ENCODE measurements around the gene CASP7. TPM values are rescaled to one million over a fixed set of nuclear protein-coding genes. Genes with fewer than 3 reads are reported as not detected.

The CASP7 gene
- total RNA-seq, 2 experiments from 2014 or later: 14.6 to 16.4 TPM

GRCh38 chr10:113680190-113681111, 739 bp downstream of the CASP7 start:
- peaks cover 42% of the 10 kb centered on the region for H3K4me1 Mint-ChIP-seq
- ATAC-seq: peak; percentile 22
- peak overlapping the region; percentile 82 for H3K27ac Mint-ChIP-seq
- ChIA-PET CTCF (interaction anchor here (0.6 to 1.9 kb wide), 6 partner anchors 11 to 465 kb away, joined by 3 to 6 read pairs (median 3); no protein-coding TSS in a partner anchor), POLR2A (interaction anchor here (1.5 kb wide), 1 partner anchor 494 kb away, joined by 3 read pairs; the partner anchor contains the start of gene CCDC186)
- intact Hi-C loops (cut with DNase I, micrococcal nuclease): loop anchor here (2.0 to 10.0 kb wide), 9 partner anchors 172 to 1254 kb away; partner anchors contain the start of genes CCDC186 (in 1 of the 2), DCLRE1A (in 1 of the 2), NHLRC2 (in 1 of the 2) and TRUB1 (in 1 of the 2)
- peaks cover 29% of the 10 kb centered on the region for H3K36me3 Mint-ChIP-seq (ENCODE audit: low read depth)
- peak; percentile 52 for DNase-seq
- no peaks in the 10 kb centered on the region for H3K27me3 Mint-ChIP-seq
- H3K4me3 Mint-ChIP-seq: peak overlapping the region; percentile 80
- peaks cover 13% of the 10 kb centered on the region for H3K9me3 Mint-ChIP-seq (ENCODE audit: low read depth)

DNA sequence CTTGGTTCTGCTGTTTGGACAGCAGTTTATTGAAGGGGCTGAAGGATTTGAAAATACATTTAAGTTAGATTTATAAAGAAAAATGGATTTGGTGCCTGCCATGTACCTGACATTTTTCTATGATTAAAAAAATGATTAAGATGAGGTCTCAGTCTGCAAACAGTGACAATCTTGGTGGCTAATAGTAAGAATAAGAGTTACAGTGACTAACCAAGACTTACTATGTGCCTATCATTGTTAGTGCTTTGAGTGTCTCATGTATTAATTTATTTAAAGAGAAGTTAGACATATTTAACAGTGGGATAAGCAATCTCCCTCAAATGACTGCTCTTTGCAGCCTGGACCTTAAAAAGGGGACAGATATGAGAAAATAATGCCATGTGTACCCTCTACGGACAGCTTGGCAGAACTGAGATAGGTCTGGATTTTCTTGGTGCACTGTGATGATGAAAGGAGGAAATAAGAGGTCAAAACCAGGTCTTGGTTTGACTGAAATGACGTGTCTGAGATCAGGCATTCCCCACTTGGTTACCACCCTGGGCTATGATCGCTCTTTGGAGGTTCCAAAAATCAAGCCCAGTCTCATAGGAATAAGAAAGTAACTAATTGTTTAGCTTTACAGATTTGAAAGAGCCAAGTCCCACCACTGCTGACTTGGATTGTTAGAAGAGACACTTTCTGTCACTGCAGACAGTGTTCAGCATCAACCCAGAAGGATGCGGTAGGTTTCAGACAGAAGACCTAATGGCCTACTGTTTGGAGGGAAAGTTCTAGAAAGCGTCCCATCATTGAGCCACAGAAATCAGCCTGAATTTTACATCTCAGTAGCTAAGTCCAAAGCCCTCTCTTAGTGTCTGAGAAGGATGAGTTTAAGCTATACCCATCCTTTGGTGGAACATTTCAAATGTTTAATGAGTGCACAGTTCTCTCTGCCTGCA, 2.1 kb downstream of the CASP7 start:
- POLR2A ChIA-PET: interaction anchor here (0.8 kb wide), 1 partner anchor 369 kb away, joined by 3 read pairs; no protein-coding TSS in a partner anchor
- peak overlapping the region; percentile 80 for H3K4me3 Mint-ChIP-seq
- H3K9me3 Mint-ChIP-seq (ENCODE audit: low read depth): peaks cover 19% of the 10 kb centered on the region
- intact Hi-C loops (cut with DNase I, micrococcal nuclease): loop anchor here (2.0 to 10.0 kb wide), 9 partner anchors 170 to 1253 kb away; partner anchors contain the start of genes CCDC186 (in 1 of the 2), DCLRE1A (in 1 of the 2), NHLRC2 (in 1 of the 2) and TRUB1 (in 1 of the 2)
- H3K36me3 Mint-ChIP-seq (ENCODE audit: low read depth): peaks cover 35% of the 10 kb centered on the region
- H3K27me3 Mint-ChIP-seq: no peaks in the 10 kb centered on the region
- H3K27ac Mint-ChIP-seq: peak overlapping the region; percentile 82
- CTCF ChIA-PET: interaction anchor here (1.0 to 1.4 kb wide), 2 partner anchors 9 to 23 kb away, joined by 3 read pairs; no protein-coding TSS in a partner anchor
- ATAC-seq (peak; percentile 54), DNase-seq (peak; percentile 60)
- H3K4me1 Mint-ChIP-seq: peaks cover 42% of the 10 kb centered on the region

- Mint-ChIP-seq H3K9me3 (ENCODE audit: low read depth) (peaks cover 29% of the 10 kb centered on the region), H3K4me1 (peaks cover 45% of the 10 kb centered on the region), H3K36me3 (ENCODE audit: low read depth) (peaks cover 46% of the 10 kb centered on the region), H3K4me3 (no peak overlapping the region), H3K27me3 (no peaks in the 10 kb centered on the region), H3K27ac (no peak overlapping the region)
- DNase-seq (no peak), ATAC-seq (no peak)
- CTCF ChIA-PET: interaction anchor here (0.7 kb wide), 2 partner anchors 82 to 1602 kb away, joined by 3 to 4 read pairs; no protein-coding TSS in a partner anchor
- POLR2A ChIA-PET: no interaction called here
- intact Hi-C loops (cut with DNase I, micrococcal nuclease): loop anchor here (5.0 to 10.0 kb wide), 8 partner anchors 169 to 1252 kb away; partner anchors contain the start of genes CCDC186 (in 1 of the 2), DCLRE1A (in 1 of the 2), NHLRC2 (in 1 of the 2) and TRUB1 (in 1 of the 2)
Observed at GRCh38 chr10:113683300-113683699, 3.6 kb downstream of the CASP7 start.

DNA sequence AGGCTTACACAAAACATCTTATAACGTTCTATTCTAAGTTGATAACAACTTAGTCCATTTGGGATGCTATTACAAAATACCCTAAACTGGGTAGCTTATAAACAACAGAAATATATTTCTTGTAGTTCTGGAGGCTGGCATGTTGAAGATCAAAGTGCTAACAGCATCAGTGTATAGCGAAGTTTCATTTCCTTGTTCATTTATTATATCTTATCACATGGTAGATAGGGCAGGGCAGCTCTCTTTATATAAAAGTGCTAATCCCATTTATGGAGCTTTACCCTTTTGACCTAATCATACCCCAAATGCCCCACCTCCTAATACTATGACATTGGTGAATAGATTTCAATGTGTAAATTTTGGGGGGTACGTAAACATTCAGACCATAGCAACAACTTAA, 6.3 kb downstream of the CASP7 start:
- intact Hi-C loops (cut with DNase I, micrococcal nuclease): loop anchor here in 1 of 2 experiments (10.0 kb wide), 3 partner anchors 701 to 1249 kb away; partner anchors contain the start of gene TRUB1
- ChIA-PET POLR2A (no interaction called here), CTCF (interaction anchor here (1.5 kb wide), 1 partner anchor 164 kb away, joined by 3 read pairs; no protein-coding TSS in a partner anchor)
- no peaks in the 10 kb centered on the region for H3K27me3 Mint-ChIP-seq
- H3K27ac Mint-ChIP-seq: no peak overlapping the region
- H3K36me3 Mint-ChIP-seq (ENCODE audit: low read depth): peaks cover 61% of the 10 kb centered on the region
- H3K9me3 Mint-ChIP-seq (ENCODE audit: low read depth): peaks cover 41% of the 10 kb centered on the region
- ATAC-seq (no peak), DNase-seq (no peak)
- H3K4me3 Mint-ChIP-seq: no peak overlapping the region
- peaks cover 44% of the 10 kb centered on the region for H3K4me1 Mint-ChIP-seq

DNA sequence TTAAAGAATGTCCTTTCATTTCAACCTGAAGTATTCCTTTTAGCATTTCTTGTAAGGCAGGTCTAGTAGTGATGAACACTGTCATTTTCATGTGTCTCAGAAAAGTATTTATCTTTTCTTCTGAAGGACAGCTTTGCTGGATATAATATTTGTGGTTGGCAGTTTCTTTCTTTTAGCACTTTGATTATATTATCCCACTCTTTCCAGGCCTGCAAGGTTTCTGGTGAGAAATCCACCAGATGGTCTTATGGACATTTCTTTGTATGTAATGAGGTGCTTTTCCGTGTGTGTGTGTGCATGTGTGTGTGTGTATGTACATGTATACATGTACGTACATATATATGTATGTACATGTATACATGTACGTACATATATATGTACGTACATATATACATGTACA, 7.3 kb downstream of the CASP7 start:
- intact Hi-C loops (cut with DNase I, micrococcal nuclease): loop anchor here in 1 of 2 experiments (10.0 kb wide), 3 partner anchors 702 to 1248 kb away; partner anchors contain the start of gene TRUB1
- DNase-seq (no peak), ATAC-seq (no peak)
- H3K4me1 Mint-ChIP-seq: peaks cover 35% of the 10 kb centered on the region
- H3K36me3 Mint-ChIP-seq (ENCODE audit: low read depth): peaks cover 64% of the 10 kb centered on the region
- no peak overlapping the region for H3K4me3 Mint-ChIP-seq
- H3K9me3 Mint-ChIP-seq (ENCODE audit: low read depth): peaks cover 43% of the 10 kb centered on the region
- no peaks in the 10 kb centered on the region for H3K27me3 Mint-ChIP-seq
- ChIA-PET CTCF (interaction anchor here (1.5 kb wide), 1 partner anchor 163 kb away, joined by 3 read pairs; no protein-coding TSS in a partner anchor), POLR2A (no interaction called here)
- no peak overlapping the region for H3K27ac Mint-ChIP-seq

DNA sequence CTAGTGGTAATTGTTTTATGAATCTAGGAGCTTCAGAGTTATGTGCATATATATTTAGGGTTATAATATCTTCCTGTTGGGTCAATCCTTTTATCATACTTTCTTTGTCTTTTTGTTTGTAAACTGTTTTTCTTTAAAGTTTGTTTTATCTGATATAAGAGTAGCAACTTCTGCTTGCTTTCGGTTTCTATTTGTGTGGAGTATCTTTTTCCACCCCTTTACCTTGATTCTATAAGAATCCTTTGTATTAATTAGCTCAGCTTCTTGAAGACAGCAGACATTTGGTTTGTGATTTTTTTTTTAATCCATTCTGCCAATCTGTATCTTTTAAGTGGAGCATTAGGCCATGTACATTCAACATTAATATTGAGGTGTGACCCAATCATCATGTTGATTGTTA, 9.3 kb downstream of the CASP7 start:
- DNase-seq (no peak), ATAC-seq (no peak)
- ChIA-PET CTCF (no interaction called here), POLR2A (no interaction called here)
- intact Hi-C loops (cut with DNase I, micrococcal nuclease): loop anchor here in 1 of 2 experiments (10.0 kb wide), 3 partner anchors 704 to 1246 kb away; partner anchors contain the start of gene TRUB1
- Mint-ChIP-seq H3K4me3 (no peak overlapping the region), H3K4me1 (peaks cover 21% of the 10 kb centered on the region), H3K36me3 (ENCODE audit: low read depth) (peaks cover 69% of the 10 kb centered on the region), H3K27me3 (no peaks in the 10 kb centered on the region), H3K9me3 (ENCODE audit: low read depth) (peaks cover 53% of the 10 kb centered on the region), H3K27ac (peak overlapping the region; percentile 53)

DNA sequence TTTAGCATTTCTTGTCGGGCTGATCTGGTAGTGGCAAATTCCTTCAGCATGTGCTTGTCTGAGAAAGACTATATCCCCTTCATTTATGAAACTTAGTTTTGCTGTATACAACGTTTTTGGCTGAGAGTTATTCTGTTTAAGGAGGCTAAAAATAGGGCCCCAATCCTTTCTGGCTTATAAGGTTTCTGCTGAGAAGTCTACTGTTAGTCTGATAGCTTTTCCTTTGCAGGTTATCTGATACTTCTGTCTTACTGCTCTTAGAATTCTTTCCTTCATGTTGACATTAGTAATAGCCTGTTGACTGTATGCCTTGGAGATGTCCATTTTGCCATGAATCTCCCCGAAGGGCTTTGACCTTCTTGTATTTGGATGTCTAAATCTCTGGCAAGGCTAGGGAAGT, 9.9 kb downstream of the CASP7 start:
- Mint-ChIP-seq H3K36me3 (ENCODE audit: low read depth) (peaks cover 69% of the 10 kb centered on the region), H3K4me3 (no peak overlapping the region), H3K27me3 (no peaks in the 10 kb centered on the region), H3K27ac (peak overlapping the region; percentile 53), H3K4me1 (peaks cover 18% of the 10 kb centered on the region), H3K9me3 (ENCODE audit: low read depth) (peaks cover 50% of the 10 kb centered on the region)
- intact Hi-C loops (cut with DNase I, micrococcal nuclease): loop anchor here in 1 of 2 experiments (10.0 kb wide), 3 partner anchors 705 to 1245 kb away; partner anchors contain the start of gene TRUB1
- CTCF ChIA-PET: no interaction called here
- POLR2A ChIA-PET: no interaction called here
- DNase-seq: no peak
- ATAC-seq: no peak

GRCh38 chr10:113690749-113691148, 11.0 kb downstream of the CASP7 start:
- H3K9me3 Mint-ChIP-seq (ENCODE audit: low read depth): peaks cover 44% of the 10 kb centered on the region
- POLR2A ChIA-PET: no interaction called here
- peaks cover 70% of the 10 kb centered on the region for H3K36me3 Mint-ChIP-seq (ENCODE audit: low read depth)
- H3K27ac Mint-ChIP-seq: no peak overlapping the region
- DNase-seq (no peak), ATAC-seq (no peak)
- CTCF ChIA-PET: interaction anchor here (1.2 kb wide), 1 partner anchor 10 kb away, joined by 3 read pairs; no protein-coding TSS in a partner anchor
- H3K27me3 Mint-ChIP-seq: no peaks in the 10 kb centered on the region
- peaks cover 18% of the 10 kb centered on the region for H3K4me1 Mint-ChIP-seq
- H3K4me3 Mint-ChIP-seq: no peak overlapping the region
- intact Hi-C loops (cut with DNase I, micrococcal nuclease): no loop called here

DNA sequence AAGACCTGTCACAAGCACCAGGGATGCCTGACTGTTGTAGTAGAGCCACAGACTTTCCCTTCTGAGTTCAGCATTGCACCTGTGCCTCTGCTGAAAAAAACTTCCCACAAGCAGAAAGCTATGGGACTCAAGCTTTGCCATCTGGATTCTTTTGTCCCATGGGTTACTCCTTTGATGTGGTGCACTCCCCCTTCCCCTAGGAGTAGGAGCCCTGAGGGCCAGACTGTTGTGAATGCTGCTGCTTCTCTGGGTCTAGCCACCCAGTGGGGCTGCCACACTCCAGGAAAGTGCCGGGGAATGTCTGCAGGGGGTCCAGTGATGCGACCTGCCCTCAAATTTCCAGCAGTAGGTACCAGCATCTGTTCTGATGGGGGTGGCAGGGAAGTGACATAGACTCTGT, 11.7 kb downstream of the CASP7 start:
- intact Hi-C loops (cut with DNase I, micrococcal nuclease): no loop called here
- no peak overlapping the region for H3K27ac Mint-ChIP-seq

DNA sequence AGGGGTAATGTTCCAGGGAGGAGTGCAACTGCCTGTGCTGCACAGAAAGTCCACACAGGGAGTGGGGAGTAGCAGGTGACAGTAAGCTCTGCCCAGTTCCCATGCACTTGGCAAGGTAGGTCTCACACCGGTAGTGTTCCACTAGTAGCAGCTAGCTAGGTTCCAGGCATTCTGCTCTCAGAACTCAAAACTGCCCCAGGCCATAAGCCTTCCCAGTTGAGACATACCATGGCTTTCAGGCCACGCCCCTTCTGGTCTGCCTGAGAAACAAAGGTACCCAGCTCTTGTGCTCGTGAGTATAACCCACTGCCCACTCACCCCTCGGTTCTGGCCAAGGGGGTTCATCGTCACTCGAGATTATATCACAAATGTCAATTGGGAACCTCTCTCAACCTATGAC, 12.6 kb downstream of the CASP7 start:
- intact Hi-C loops (cut with DNase I, micrococcal nuclease): no loop called here
- no peaks in the 10 kb centered on the region for H3K27me3 Mint-ChIP-seq
- H3K27ac Mint-ChIP-seq: no peak overlapping the region
- H3K4me1 Mint-ChIP-seq: peaks cover 18% of the 10 kb centered on the region
- ChIA-PET CTCF (no interaction called here), POLR2A (no interaction called here)
- ATAC-seq (no peak), DNase-seq (no peak)
- H3K36me3 Mint-ChIP-seq (ENCODE audit: low read depth): peaks cover 66% of the 10 kb centered on the region
- no peak overlapping the region for H3K4me3 Mint-ChIP-seq
- peaks cover 35% of the 10 kb centered on the region for H3K9me3 Mint-ChIP-seq (ENCODE audit: low read depth)

More for the DNA sequence above, 11.7 kb downstream of the CASP7 start:
- Mint-ChIP-seq H3K27me3 (no peaks in the 10 kb centered on the region), H3K36me3 (ENCODE audit: low read depth) (peaks cover 66% of the 10 kb centered on the region), H3K9me3 (ENCODE audit: low read depth) (peaks cover 40% of the 10 kb centered on the region), H3K4me1 (peaks cover 18% of the 10 kb centered on the region), H3K4me3 (no peak overlapping the region)
- ChIA-PET CTCF (interaction anchor here (1.2 kb wide), 1 partner anchor 10 kb away, joined by 3 read pairs; no protein-coding TSS in a partner anchor), POLR2A (no interaction called here)
- ATAC-seq (no peak), DNase-seq (no peak)
